Liver (tissue), 9 donors: ENCODE results near the gene DMXL2. TPM values are rescaled to one million over a fixed set of nuclear protein-coding genes. Genes with fewer than 3 reads are reported as not detected.
"Not testable (repeated sequence)": the region's sequence is repeated elsewhere in the genome, so short reads cannot be mapped to it uniquely, and the experiment has no call there.

Source experiments
- DNase-seq: peaks from one replicate; pipeline ENCODE4 v3.0.0-alpha.2; 2017; ENCODE audit warnings: low spot score
- H3K27ac ChIP-seq, 2 donors: one replicate each; pipeline ENCODE4 v1.7.0; 2013; ENCODE audit warnings: inconsistent platforms in 2 of 2, low read length in 2 of 2, control low read depth in 1 of 2, low read depth in 1 of 2, mild to moderate bottlenecking in 1 of 2
- H3K27me3 ChIP-seq, 4 donors: one replicate each; pipeline versions ENCODE4 v1.6.1 to v1.7.0; 2013; ENCODE audit warnings: low read length in 3 of 4, inconsistent platforms in 1 of 4, mild to moderate bottlenecking in 1 of 4, moderate library complexity in 1 of 4; ENCODE audit not compliant: control insufficient read depth in 4 of 4, insufficient read depth in 4 of 4
- H3K36me3 ChIP-seq, 4 donors: one replicate each; pipeline versions ENCODE4 v1.6.1 to v1.7.0; 2013; ENCODE audit warnings: low read length in 3 of 4, mild to moderate bottlenecking in 3 of 4, low read depth in 1 of 4, moderate library complexity in 1 of 4; ENCODE audit not compliant: control insufficient read depth in 4 of 4, insufficient read depth in 3 of 4
- H3K4me1 ChIP-seq, 4 donors: one replicate each; pipeline versions ENCODE4 v1.6.1 to v1.7.0; 2013; ENCODE audit warnings: low read length in 3 of 4, mild to moderate bottlenecking in 3 of 4, moderate library complexity in 1 of 4; ENCODE audit not compliant: control insufficient read depth in 4 of 4, insufficient read depth in 4 of 4
- H3K4me3 ChIP-seq, 3 donors: one replicate each; pipeline versions ENCODE4 v1.6.1 to v1.7.0; 2013; ENCODE audit warnings: low read length in 3 of 3, control low read depth in 1 of 3, low read depth in 1 of 3, mild to moderate bottlenecking in 1 of 3
- H3K9ac ChIP-seq, 2 donors: one replicate each; pipeline ENCODE4 v1.7.0; 2013; ENCODE audit warnings: low read length in 2 of 2, mild to moderate bottlenecking in 2 of 2, moderate library complexity in 2 of 2, control low read depth in 1 of 2, low read depth in 1 of 2
- H3K9me3 ChIP-seq, 4 donors: one replicate each; pipeline versions ENCODE4 v1.6.1 to v1.7.0; 2013; ENCODE audit warnings: low read length in 3 of 4; ENCODE audit not compliant: control insufficient read depth in 4 of 4
- CTCF ChIP-seq: fragments of 150-350 bp; IDR thresholded peaks from 2 replicates; pipeline ENCODE4 v1.5.1; 2017; ENCODE audit warnings: improper control_type of control experiment, low read depth, low read length; ENCODE audit not compliant: missing input control
- FOXA1 ChIP-seq: IDR thresholded peaks from 2 replicates; pipeline ENCODE4 v1.6.1; 2016; ENCODE audit warnings: antibody characterized with exemption
- HNF4A ChIP-seq, 2 donors: conservative IDR thresholded peaks; 2 replicates each; pipeline ENCODE4 v1.6.1; 2016; ENCODE audit warnings: antibody characterized with exemption in 2 of 2, mild to moderate bottlenecking in 2 of 2
- HNF4G ChIP-seq: IDR thresholded peaks from 2 replicates; pipeline ENCODE4 v1.6.1; 2016; ENCODE audit warnings: antibody characterized with exemption
- NR2F2 ChIP-seq: IDR thresholded peaks from 2 replicates; pipeline ENCODE4 v1.6.1; 2016; ENCODE audit warnings: antibody characterized with exemption
- RAD21 ChIP-seq, 2 donors: IDR thresholded peaks; 2 replicates each; pipeline ENCODE4 v1.6.1; 2016; ENCODE audit warnings: antibody characterized with exemption in 2 of 2, mild to moderate bottlenecking in 2 of 2
- REST ChIP-seq: IDR thresholded peaks from 2 replicates; pipeline ENCODE4 v1.6.1; 2016; ENCODE audit warnings: antibody characterized with exemption, mild to moderate bottlenecking
- SP1 ChIP-seq: IDR thresholded peaks from 2 replicates; pipeline ENCODE4 v1.6.1; 2018; ENCODE audit warnings: antibody characterized with exemption, mild to moderate bottlenecking
- TAF1 ChIP-seq: conservative IDR thresholded peaks from 2 replicates; pipeline ENCODE4 v1.6.1; 2016; ENCODE audit warnings: antibody characterized with exemption, mild to moderate bottlenecking
- YY1 ChIP-seq: IDR thresholded peaks from 2 replicates; pipeline ENCODE4 v1.6.1; 2016; ENCODE audit warnings: antibody characterized with exemption, mild to moderate bottlenecking
- WGBS: extraction: QIAGEN DNeasy Blood & Tissue Kit; methylation state at CpG from one replicate; pipeline ENCODE4 v1.1.7; 2013; 5-methylcytosine and 5-hydroxymethylcytosine counted together
- polyA plus RNA-seq, 2 donors: library from polyadenylated mRNA; stranded (reverse) in 1 of 2; unstranded in 1 of 2; fragments of 200-250 nt in 1 of 2; fragments of >200 nt in 1 of 2; fragmentation: Nextera tagmentation in 1 of 2; extraction: Ambion mirVana in 1 of 2; gene quantifications; one replicate each; pipeline versions ENCODE4 v1.2.1 to v1.2.3, GENCODE V29; 2013 to 2015
- total RNA-seq, 2 donors: library from RNA; depleted of rRNA; stranded (reverse); fragments of >200 nt; gene quantifications; one replicate each; pipeline ENCODE4 v1.2.3, GENCODE V29; 2014
- TF ChIP-seq, protein P1 (sequence below): IDR thresholded peaks from 2 replicates; pipeline ENCODE4 v1.6.1; 2016; ENCODE audit warnings: antibody characterized with exemption
- TF ChIP-seq, protein P2 (sequence below): IDR thresholded peaks from 2 replicates; pipeline ENCODE4 v1.6.1; 2016; ENCODE audit warnings: antibody characterized with exemption
- donor health status: healthy.
- donor health status: healthy.
- donor health status: healthy.
- donor health status: healthy.
- donor health status: healthy.

The DMXL2 gene
- total and polyA plus RNA-seq, 4 donors = 3.4 to 58.5 (median 17.6) TPM

- no peaks in the 10 kb centered on the region for H3K9me3 ChIP-seq
- 55% methylated on average over 1 of the region's 1 CpG for WGBS
- no peaks in the 10 kb centered on the region for H3K36me3 ChIP-seq
- no peak overlapping the region for H3K27ac ChIP-seq
- TF ChIP-seq CTCF (no peak), FOXA1 (no peak), HNF4G (no peak), RAD21 (IDR thresholded peaks at IDR 0.05) (no peak), YY1 (no peak), SP1 (no peak), REST (no peak)
- TF ChIP-seq, protein P1, sequence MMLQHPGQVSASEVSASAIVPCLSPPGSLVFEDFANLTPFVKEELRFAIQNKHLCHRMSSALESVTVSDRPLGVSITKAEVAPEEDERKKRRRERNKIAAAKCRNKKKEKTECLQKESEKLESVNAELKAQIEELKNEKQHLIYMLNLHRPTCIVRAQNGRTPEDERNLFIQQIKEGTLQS = no peak
- no peak overlapping the region for H3K4me3 ChIP-seq
- no peak overlapping the region for H3K9ac ChIP-seq
- H3K27me3 ChIP-seq = no peaks in the 10 kb centered on the region
- DNase-seq = no peak
- H3K4me1 ChIP-seq = no peaks in the 10 kb centered on the region
Observed at GRCh38 chr15:51425517-51426040, 197.0 kb downstream of the DMXL2 start.

DNA sequence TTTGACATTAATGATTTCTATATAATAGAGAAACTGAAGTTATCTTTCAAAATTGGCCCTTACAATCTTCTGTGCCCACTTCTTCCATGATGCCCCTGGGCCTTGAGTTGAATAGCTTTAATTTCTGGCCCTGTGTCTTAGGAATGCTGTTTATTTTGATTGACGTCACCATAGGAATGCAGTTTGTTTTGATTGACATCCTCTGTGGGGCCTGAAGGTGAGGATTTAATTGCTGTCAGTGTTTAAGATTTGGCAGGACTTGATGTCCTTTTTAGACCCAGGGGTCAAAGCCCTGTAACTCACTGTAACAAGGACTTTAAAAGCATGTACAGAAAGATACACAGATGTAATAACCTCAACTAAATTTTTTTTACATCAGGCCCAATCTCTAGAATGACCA, 197.8 kb downstream of the DMXL2 start:
- Histone ChIP-seq H3K27ac (no peak overlapping the region), H3K4me3 (no peak overlapping the region), H3K36me3 (no peaks in the 10 kb centered on the region), H3K4me1 (no peaks in the 10 kb centered on the region), H3K9ac (no peak overlapping the region), H3K9me3 (no peaks in the 10 kb centered on the region), H3K27me3 (no peaks in the 10 kb centered on the region)
- WGBS = 85% methylated on average over 1 of the region's 1 CpG
- no peak for TF ChIP-seq NR2F2
- no peak for TF ChIP-seq TAF1
- no peak for TF ChIP-seq FOXA1
- no peak for TF ChIP-seq RAD21 (IDR thresholded peaks at IDR 0.05)
- no peak for TF ChIP-seq HNF4A (conservative IDR thresholded peaks at IDR 0.05)
- TF ChIP-seq REST = no peak
- TF ChIP-seq, protein P2, sequence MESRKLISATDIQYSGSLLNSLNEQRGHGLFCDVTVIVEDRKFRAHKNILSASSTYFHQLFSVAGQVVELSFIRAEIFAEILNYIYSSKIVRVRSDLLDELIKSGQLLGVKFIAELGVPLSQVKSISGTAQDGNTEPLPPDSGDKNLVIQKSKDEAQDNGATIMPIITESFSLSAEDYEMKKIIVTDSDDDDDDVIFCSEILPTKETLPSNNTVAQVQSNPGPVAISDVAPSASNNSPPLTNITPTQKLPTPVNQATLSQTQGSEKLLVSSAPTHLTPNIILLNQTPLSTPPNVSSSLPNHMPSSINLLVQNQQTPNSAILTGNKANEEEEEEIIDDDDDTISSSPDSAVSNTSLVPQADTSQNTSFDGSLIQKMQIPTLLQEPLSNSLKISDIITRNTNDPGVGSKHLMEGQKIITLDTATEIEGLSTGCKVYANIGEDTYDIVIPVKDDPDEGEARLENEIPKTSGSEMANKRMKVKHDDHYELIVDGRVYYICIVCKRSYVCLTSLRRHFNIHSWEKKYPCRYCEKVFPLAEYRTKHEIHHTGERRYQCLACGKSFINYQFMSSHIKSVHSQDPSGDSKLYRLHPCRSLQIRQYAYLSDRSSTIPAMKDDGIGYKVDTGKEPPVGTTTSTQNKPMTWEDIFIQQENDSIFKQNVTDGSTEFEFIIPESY = no peak
- no peak for DNase-seq

DNA sequence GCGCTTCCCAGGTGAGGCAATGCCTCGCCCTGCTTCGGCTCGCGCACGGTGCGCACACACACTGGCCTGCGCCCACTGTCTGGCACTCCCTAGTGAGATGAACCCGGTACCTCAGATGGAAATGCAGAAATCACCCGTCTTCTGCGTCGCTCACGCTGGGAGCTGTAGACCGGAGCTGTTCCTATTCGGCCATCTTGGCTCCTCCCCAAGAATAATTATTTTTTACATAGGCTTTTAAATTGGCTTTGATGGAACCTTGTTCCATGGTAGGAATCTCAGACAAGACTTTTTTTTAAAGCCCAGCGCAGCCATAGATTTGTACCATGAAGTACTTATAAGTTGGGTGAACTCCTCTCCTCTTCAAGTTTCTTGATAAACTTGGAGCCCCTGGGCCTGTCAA, 199.5 kb downstream of the DMXL2 start:
- not testable (repeated sequence) for H3K4me3 ChIP-seq, H3K9ac ChIP-seq, H3K27me3 ChIP-seq, H3K9me3 ChIP-seq, DNase-seq, H3K4me1 ChIP-seq, H3K36me3 ChIP-seq, H3K27ac ChIP-seq
- over 99% methylated on average over 7 of the region's 16 CpGs for WGBS
